Stimulated activated CD4-positive, alpha-beta T cell treated with anti-CD3 and anti-CD28 coated beads, Interleukin-1b, Interleukin-23, amount 100 ng/mL, for 4 hours (primary cell): ENCODE results near the gene TXNL4B.

ENCODE experiments used
- DNase-seq, 2 donors: peaks; one replicate each; pipeline ENCODE4 v3.0.0-alpha.2; 2020; ENCODE audit warnings: low read depth in 2 of 2

Gene TXNL4B

DNA sequence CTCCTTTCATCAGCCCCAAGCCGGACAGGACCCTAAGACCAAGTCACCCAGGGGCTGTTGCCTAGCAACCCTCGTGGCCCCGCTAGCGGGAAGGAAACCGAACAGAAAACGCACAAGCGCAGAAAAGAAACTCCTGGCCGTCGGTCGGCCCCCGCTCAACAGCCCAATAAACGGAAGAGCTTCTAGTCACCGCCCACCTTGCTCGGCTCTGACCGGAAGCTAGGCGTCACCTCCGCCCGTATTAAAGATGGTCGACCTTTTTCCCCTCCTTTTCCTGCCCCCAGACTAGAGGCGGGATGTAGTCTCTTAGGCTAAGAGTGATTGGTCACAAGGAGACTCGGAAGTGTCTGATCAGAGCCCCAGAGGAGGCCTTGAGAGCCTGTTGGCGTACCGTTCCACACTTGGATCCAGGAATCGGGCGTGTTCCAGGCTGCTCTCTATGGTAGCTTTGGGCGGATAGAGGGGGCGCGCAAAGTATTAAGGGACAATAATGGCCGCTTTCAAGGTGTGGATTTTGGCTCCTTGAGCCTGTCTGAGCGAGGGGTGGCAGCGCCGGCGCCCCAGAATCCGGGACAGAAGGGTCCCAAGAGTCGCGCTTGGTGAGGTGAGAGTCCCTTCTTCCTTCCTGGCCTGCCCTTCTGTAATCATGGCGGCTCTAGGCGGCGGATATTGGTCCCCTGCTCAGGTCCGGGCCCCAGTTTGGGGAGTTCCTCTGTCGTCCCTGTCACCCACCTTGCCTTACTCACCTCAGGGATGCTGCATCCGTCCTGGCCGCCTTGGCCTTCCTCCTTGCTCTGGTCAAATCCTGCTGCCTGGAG lies at the start of gene TXNL4B, which contains the start of gene DHX38:
TSS of gene TXNL4B (minus strand) at position 173 of the 818 bp plus-strand sequence. CDS start 2,871 bp downstream, outside the sequence.
TSS of gene DHX38 (plus strand) at position 400 of the 818 bp plus-strand sequence. CDS start 2,311 bp downstream, outside the sequence.
- DNase-seq: peak; percentile 75 to 79

DNA sequence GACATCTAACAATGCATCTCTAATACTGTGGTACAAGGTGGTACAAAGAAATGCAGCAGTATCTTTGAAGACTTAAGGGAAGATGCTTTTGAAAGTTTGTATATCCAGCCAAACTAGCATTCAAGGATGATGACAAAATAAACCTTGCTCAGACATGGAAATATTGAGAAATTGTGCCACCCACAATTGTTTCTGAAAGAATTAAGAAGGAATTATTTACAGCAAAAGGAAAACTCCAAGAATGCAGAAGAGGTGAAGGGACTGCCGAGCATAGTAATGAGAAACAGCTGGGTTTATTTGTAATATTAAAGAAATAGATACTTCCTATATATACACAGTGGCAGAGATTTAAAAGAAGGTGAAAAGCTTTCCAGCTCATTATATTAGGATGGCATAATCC lies 49.1 kb upstream of the TXNL4B start:
- no peak for DNase-seq

DNA sequence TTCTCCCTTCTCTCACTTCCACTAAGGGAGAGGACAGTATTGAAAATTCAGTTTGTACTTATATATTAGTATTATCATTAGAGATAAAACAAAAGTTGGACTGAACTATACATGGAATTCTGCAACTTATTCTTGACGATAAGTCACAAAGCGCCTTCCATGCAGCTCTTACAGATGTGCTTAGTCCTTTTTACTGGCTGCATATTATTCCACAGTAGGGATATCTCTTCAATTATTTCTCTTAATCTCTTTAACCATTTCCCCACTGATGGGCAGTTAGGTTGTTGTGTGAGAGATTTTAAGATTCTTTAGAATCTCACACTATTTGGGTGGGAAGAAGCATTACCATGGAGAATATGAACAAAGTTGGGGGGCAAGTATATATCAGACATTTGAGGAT lies 46.5 kb upstream of the TXNL4B start:
- DNase-seq: no peak

DNA sequence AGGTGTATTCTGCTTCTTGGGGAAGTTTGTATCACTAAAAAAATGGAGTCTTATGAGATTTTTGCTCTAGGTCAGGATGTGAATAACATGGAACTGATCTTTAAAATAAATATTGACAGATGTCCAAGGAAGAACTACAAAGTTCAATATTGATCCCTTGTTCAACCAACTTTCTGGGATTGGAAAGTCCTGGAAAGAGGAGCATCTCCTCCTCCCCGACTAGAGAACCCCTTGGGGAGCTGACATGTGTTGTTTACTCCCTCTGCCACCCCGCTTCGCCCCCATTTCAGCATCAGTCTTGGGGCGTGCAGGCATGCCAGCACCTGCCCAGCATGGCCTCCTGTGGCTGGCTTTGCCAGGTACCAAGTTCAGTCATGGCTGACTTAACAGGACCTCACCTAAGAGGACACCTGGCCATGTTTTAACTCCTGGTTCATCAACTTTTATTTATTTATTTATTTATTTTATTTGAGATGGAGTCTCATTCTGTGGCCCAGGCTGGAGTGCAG lies 44.7 kb upstream of the TXNL4B start:
- no peak for DNase-seq

DNA sequence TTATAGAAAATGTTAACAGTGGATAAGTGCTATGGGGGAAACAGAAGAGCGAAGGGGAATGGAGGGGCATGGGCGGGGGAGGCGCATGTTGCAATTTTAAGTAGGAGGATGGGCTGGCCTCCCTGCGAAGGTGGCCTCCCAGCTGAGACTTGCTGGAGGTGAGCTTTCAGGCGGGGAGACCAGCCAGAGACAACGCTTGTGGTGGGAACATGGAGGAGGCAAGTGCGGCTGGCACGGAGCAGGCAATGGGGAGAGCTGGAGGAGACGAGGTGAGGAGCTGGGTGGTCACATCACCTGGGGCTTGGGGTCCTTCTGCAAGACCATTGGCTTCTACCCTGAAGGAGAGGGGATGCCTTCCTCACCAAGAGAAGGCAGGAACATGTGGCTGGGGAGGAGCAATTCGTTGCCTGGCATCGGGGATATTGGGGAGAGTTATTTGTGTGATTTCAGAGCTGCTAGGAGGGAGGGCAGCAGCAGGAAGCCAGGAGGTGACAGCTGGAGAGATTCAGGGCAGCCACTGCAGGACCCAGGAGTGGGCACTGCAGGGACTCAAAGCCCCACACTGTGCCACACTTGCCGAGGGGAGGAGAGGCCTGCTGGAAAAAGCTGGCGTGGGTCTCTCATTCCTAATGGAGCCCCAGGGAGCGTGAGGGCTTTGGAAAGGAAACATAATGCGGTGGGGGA lies 44.1 kb upstream of the TXNL4B start:
- no peak for DNase-seq

DNA sequence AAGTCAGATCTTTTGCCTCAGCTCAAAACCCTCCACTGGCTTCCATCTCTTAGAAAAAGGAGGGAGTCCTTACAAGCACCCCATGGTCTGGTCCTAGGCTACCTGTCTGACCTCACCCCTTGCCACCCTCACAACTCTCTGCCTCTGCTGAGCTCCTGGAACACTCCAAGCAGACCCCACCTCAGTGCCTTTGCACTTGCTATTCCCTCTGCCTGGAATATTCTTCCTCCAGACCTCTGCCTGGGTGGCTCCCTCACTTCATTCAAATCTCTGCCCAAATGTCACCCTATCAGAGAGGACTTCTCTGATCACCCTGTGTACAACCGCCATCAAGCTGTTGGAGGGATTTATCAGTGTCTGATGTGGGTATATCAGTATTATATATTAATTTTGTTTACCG lies 41.1 kb upstream of the TXNL4B start:
- DNase-seq: no peak

DNA sequence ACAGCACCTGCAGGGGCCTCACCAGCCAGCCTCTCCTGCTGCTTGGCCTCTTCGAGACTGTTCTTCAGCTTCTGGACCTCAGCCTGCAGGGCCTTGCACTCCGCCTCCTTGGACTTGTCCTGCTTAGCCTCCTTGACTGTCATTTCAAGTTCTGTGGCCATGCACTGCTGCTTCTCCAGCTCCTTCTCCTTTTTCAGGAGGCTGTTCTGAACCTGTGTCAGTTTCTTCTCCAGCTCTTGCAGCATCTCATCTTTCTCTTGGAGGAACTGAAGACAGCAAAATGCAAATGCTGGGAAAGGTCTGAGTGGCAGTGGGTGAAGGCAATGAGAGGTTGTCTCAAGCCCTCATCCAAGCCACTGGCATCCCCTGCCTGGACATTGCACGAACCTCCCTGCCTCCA lies 39.3 kb upstream of the TXNL4B start:
- no peak for DNase-seq

DNA sequence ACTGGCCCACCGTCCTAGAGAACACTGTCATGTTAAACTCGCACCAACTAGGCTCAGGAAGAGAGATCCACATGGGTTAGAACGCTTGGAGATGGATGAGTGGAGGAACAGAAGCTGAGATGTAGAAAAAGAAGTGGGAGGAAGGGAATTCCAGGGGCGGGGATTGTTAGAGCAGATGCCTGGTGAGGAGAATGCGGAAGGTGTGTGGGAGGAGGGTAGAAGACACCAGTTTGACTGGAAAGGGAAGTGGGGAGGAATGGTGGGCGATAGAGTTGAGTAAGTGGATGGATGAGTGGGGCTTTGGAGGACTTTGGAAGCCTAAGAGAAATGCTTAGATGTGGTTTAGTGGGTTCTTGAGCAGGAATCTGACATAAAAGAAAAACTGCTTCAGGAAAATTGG lies 37.6 kb upstream of the TXNL4B start:
- no peak for DNase-seq

DNA sequence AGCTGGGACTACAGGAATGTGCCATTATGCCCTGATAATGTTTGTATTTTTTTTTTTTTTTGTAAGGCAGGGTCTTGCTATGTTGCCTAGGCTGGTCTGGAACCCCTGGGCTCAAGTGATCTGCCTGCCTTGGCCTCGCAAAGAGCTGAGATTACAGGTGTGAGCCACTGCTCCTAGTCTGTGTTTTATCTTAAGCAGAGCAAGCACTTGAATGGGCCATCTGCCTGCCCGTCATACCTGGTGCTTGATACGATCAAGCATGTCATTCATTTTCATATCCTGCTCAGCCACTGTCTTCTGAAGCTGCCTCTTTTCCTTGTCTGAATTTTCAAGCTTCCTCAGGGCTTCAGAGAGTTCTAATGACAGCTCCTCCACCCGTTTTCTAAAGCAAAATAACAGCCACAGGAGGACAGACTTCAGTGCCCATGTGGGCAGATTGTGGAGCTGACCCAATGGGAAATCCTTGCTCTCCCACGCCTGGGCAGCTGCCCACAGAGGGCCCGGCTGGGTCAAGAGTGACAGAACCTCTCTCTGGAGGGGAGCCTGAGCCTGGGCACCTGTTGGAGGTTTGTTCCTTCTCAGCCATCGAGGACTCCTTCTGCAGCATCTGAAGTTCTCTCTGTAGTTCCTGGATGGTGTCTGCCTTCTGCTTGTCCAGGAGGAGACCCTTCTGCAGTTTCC lies 36.7 kb upstream of the TXNL4B start:
- no peak for DNase-seq

DNA sequence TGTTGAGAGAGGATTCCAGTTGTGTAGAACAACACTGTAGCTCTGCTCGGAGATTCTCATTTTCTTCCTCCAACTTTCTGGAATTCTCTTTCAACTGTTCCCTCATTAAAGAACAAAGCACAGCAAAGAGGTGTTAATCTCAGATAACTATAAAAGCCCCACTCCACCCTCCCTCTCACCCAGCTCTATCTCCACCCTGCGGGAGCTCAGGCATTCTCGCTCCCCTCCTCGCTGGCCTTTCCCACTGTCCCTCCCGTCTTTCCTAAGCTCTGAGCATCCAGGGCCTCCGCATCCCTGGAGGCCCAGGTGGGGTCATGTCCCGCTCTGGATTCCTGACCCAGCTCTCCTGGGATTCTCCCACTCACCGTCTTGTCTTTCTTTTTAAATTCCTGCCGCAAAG lies 35.3 kb upstream of the TXNL4B start:
- no peak for DNase-seq

DNA sequence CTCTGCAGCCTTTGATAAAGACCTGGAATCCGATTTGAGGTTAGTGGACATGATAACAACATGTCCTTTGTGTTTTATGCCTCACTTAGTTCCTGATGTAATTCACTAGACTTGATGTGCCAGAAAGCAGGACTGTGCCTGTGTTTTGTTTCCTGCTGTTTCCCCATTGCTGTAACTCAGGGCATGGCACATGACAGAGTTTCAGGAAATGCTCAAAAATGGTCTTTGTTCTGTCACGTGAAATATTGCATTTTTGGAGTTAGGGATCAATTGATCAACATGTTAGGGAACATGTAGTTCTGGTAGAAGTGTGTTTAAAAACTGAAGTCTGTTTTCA lies 33.0 kb upstream of the TXNL4B start:
- DNase-seq: no peak

DNA sequence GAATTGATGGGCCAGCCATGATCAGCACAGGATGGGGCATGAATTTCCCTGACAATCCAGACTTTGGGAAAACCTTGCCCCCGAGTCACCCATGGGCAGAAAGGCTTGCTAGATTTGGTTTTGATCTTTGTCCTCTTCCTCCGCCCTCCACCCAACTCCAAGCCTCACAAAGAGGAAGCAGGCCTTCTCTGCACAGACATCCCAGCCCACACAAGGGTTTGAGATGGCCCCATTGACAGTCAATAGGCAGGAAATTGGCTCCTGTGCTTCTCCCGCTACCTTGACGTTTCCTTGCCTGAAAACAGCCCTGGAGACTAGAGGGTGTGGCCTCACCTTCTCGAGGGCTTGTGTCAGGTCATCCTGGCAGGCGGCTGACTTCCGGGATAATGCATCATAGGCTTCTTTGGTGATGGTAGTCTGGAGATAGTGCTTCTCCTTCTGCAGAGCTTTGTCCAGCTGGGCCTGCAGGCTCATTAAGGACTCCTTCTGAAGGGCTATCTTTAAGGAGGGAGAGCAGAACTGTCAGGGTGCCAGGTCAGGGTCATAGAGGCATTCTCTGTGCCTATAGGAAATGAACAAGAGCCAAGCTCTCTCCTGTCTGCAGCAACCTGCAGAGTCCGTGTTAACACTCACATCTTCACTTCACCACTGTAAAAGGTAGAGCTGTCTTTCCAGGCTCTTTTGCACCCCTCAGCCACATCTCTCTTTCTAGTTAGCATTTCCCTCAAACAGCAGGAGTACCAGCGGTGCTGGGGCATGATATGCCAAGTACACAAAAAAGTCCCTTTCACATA lies 32.4 kb upstream of the TXNL4B start:
- DNase-seq: no peak

DNA sequence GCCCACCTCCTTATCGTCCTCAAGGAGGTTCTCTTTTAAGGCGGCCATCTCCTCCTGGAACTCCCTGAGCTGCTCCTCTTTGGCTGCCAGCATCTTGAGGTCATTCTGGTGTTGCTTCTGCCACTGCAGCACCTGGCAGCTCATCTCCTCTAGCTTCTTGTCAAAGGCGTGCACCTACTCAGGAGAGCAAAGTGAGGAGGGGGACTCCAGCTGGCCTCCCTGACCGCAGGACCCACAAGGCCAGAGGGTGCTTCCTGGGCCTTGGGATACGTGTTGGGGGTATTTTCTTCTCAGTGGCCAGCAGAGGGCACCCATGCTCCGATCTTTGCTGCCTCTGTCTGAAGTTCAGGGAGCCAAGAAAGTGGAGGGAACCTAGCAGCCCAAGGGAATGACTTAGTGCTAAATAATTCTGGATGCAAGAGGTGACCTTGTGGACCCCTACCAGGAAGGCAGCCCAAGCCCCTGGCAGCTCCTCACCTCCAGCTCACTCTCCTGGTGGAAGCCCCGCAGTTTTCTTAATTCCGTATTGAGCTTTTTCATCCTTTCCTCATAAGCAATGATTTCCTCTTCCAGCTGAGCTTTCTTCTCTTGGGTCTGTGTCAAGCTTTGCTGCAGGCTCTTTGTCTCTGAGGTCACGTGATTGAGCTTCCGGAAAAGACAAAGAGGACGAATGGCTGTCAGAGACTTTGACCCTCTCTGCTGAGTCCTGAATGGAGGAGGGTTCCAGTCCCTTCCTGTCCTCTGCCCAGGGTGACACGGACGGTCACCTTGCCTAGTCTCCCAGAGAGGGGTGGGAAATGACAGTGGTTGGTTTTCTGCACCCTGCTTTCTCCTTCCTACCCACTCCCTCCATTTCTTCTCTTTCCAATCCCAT lies 31.6 kb upstream of the TXNL4B start:
- peak; percentile 43 to 56 for DNase-seq

DNA sequence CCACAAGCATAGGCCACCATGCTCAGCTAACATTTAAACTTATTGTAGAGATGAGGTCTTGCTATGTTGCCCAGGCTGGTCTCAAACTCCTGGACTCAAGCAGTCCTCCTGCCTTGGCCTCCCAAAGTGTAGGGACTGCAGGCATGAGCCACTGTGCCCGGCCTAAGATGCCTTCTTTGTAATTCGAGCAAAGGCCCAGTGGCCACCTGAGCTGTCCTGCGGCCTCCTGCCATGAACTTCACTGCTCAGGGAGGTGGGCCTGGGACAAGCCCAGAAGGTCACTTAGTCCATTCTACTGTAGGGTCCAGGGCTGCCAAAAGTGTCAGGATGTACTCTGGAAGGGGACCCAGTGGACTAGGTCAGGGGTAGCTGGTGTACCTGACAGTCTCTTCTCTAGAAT lies 30.7 kb upstream of the TXNL4B start:
- no peak for DNase-seq

DNA sequence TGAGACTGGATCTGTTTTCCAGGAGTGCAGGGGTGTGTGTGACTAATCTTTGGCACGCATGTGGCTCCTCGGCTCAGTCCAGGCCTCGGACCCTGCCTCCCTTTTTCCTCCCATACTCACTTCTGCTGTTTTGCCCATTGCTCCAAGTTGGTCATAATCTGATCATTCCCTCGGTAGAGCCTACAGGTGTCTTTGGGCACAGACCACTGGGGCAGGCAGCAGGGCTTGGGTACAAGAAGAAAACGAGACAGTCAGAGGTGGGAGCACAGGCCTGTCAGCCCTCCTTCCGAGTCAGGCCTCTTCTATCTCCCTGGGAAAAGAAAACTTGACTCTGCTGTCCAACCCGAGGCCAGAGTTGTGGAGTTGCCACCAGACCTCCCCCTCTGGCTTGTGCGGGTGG lies 30.0 kb upstream of the TXNL4B start:
- no peak for DNase-seq

DNA sequence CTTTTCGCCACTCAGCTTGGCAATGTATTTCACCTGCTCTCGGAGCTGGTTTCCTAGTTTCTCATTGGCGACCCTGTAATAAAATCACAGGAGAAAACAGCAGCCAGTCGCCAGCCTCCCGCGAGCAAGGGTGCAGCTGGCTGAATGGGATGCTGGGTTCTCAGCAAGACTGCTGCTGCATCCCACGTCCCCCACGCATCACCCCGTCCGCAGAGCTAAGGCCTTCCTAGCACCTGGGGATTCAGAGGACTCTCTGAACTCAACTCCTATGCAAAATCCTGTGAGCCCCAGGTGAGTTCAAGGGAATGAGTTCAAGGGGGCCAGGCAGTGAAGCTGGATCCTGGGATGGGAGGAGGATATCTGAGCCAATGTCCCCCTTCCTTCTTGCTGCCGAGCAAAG lies 29.5 kb upstream of the TXNL4B start:
- DNase-seq: no peak

DNA sequence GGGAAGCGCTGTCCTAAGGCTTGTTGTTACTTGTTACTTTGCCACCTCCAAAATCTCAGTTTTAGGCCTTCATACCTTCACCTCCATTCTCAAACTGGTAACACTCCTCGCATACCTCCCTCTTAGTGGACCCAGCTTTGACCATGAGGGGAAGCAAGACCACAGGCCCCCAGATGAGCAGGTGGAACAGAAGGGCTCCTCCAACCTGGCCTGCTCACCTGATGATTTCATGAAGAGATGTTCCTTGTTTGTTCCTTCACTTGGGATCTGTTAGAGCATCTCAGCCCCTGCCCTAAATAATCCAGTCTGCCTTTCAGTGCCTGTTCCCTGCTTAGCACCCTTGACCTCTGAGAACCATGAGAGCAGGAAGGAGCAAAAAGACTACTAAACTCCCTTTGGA lies 28.9 kb upstream of the TXNL4B start:
- no peak for DNase-seq

DNA sequence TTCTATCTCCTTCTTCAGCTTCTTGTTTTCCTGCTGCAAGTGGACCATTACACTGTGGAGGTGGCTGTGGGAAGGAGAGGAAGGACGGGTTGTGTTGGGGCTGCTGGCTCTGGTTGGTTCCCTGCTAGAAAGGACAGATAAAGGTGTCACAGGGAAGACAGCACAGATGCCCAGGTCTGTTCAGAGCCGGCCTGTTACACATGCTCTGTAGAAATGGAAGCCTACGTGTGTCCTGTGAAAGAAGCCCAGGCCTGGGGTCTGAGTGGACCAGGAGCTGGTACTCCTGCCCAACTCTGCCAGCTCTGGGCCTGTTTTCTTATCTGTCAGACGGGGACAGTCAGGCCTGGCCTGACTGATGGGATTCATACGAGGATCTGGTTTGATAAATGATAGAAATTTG lies 26.6 kb upstream of the TXNL4B start:
- DNase-seq: no peak

DNA sequence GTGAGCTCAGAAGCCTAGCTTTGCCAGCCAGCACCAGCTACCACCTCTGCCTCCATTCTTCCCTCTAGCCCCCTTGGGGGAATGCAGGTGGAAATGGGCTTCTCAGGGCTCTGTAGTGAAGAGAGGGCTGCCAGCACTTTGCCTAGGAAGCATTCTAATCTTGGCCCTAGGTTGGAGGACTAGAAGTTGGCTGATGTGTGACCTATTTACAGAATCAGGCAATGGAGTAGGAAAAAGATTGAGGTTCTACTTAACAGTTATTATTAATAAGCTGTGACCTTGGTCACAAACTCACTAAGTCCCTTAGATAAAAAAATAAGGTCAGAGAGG lies 20.2 kb upstream of the TXNL4B start:
- DNase-seq: no peak

DNA sequence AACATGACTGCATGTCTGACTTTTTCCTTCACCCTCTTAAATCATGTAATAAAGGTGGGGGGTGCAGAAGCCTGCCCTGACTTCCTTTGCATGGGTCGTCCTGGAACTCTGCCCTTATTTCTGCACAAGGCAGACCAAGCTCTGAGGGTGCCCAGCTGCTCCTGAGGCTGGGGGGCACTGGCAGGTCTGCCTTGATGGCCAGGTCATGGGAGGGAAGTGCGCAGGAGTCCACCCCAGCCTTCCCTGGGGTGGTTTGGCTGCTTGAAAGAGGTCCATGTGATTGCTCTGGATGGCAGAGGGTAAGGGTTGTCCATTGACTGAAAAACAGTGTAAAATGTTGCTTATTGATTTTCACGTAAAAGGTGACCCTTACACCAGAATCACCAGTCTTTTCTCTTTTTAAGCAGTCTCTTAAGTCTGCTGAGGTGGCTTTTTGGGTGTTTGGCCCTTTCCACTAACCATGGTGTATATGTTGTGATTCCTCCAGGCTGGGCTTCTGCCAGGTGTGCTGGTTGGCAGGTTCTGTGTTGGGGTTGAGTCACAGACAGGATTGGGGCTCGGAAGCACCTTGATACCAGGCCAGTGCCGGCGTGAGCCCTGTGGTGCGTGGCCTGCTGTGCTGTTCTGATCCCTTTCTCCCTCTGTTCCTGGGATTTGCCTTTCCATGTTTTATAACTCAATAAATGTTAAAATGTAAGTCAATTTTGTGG lies 19.6 kb upstream of the TXNL4B start:
- no peak for DNase-seq
